ENCODE data around the gene ATG7. TPM values are rescaled to one million over a fixed set of nuclear protein-coding genes. Genes with fewer than 3 reads are reported as not detected.

Gene ATG7
- polyA plus RNA-seq, 1 donor (not counting 4 experiments of a cell fraction or from before 2014, with no cell fraction given) = 27.9 TPM

GRCh38 chr3:11393401-11393800, 121.2 kb downstream of the ATG7 start:
- Histone ChIP-seq H3K79me2 (ENCODE audit: control insufficient read depth, insufficient read depth, low read length) (no peaks in the 10 kb centered on the region), H2AFZ (ENCODE audit: control insufficient read depth, low read length) (no peak overlapping the region), H3K4me1 (ENCODE audit: control insufficient read depth, extremely low read depth, insufficient read depth, low read length) (peaks cover 22% of the 10 kb centered on the region), H3K4me2 (ENCODE audit: control insufficient read depth, extremely low read depth, insufficient read depth, low read depth, low read length) (no peak overlapping the region), H3K4me3 (ENCODE audit: control insufficient read depth in 2 of 3, extremely low read depth in 1 of 3, insufficient read depth in 2 of 3, low read depth in 1 of 3, low read length in 3 of 3) (no peak overlapping the region), H3K27ac (ENCODE audit: control insufficient read depth, insufficient read depth, low read length) (no peak overlapping the region), H3K27me3 (ENCODE audit: control insufficient read depth, extremely low read depth, insufficient read depth, low read length) (no peaks in the 10 kb centered on the region), H3K36me3 (ENCODE audit: control insufficient read depth in 2 of 2, extremely low read depth in 1 of 2, insufficient read depth in 2 of 2, low read length in 2 of 2) (no peaks in the 10 kb centered on the region), H3K9me3 (ENCODE audit: control insufficient read depth, low read depth, low read length) (no peaks in the 10 kb centered on the region), H4K20me1 (ENCODE audit: control insufficient read depth, extremely low read depth, insufficient read depth, low read length) (no peaks in the 10 kb centered on the region), H3K9me1 (ENCODE audit: control insufficient read depth, extremely low read depth, insufficient read depth, low read length) (no peaks in the 10 kb centered on the region), H3K9ac (ENCODE audit: control insufficient read depth, extremely low read depth, insufficient read depth, low read length) (no peak overlapping the region)
- dilution Hi-C loops (cut with MboI; ENCODE audit: extremely low pct_ligation_motif_present, low sequenced_read_pairs) = no loop called here
- no peak for TF ChIP-seq CTCF (optimal IDR thresholded peaks at IDR 0.05 in 1 of 3, IDR thresholded peaks at IDR 0.05 in 1 of 3, conservative IDR thresholded peaks at IDR 0.05 in 1 of 3; ENCODE audit: extremely low read depth in 1 of 3, insufficient read depth in 2 of 3, low read length in 3 of 3)
- no peak for TF ChIP-seq EZH2 (IDR thresholded peaks at IDR 0.05; ENCODE audit: low read length)
- DNase-seq (ENCODE audit: low read depth, low spot score) (no peak), FAIRE-seq (no peak)

GRCh38 chr3:11394392-11394791, 122.2 kb downstream of the ATG7 start:
- Histone ChIP-seq H3K9me3 (ENCODE audit: control insufficient read depth, low read depth, low read length) (no peaks in the 10 kb centered on the region), H3K9me1 (ENCODE audit: control insufficient read depth, extremely low read depth, insufficient read depth, low read length) (no peaks in the 10 kb centered on the region), H3K27me3 (ENCODE audit: control insufficient read depth, extremely low read depth, insufficient read depth, low read length) (no peaks in the 10 kb centered on the region), H3K4me3 (ENCODE audit: control insufficient read depth in 2 of 3, extremely low read depth in 1 of 3, insufficient read depth in 2 of 3, low read depth in 1 of 3, low read length in 3 of 3) (no peak overlapping the region), H3K36me3 (ENCODE audit: control insufficient read depth in 2 of 2, extremely low read depth in 1 of 2, insufficient read depth in 2 of 2, low read length in 2 of 2) (no peaks in the 10 kb centered on the region), H3K9ac (ENCODE audit: control insufficient read depth, extremely low read depth, insufficient read depth, low read length) (no peak overlapping the region), H3K4me1 (ENCODE audit: control insufficient read depth, extremely low read depth, insufficient read depth, low read length) (peaks cover 22% of the 10 kb centered on the region), H2AFZ (ENCODE audit: control insufficient read depth, low read length) (no peak overlapping the region), H4K20me1 (ENCODE audit: control insufficient read depth, extremely low read depth, insufficient read depth, low read length) (no peaks in the 10 kb centered on the region), H3K79me2 (ENCODE audit: control insufficient read depth, insufficient read depth, low read length) (no peaks in the 10 kb centered on the region), H3K4me2 (ENCODE audit: control insufficient read depth, extremely low read depth, insufficient read depth, low read depth, low read length) (no peak overlapping the region), H3K27ac (ENCODE audit: control insufficient read depth, insufficient read depth, low read length) (no peak overlapping the region)
- TF ChIP-seq CTCF (optimal IDR thresholded peaks at IDR 0.05 in 1 of 3, IDR thresholded peaks at IDR 0.05 in 1 of 3, conservative IDR thresholded peaks at IDR 0.05 in 1 of 3; ENCODE audit: extremely low read depth in 1 of 3, insufficient read depth in 2 of 3, low read length in 3 of 3) = no peak
- dilution Hi-C loops (cut with MboI; ENCODE audit: extremely low pct_ligation_motif_present, low sequenced_read_pairs) = no loop called here
- FAIRE-seq (peak; percentile 5), DNase-seq (ENCODE audit: low read depth, low spot score) (no peak)

Data from keratinocyte (primary cell).